GM19455 (cell line): Measurements from ENCODE around the gene S100A3.

Experiments used
- ATAC-seq: cut with Tn5 transposase; IDR thresholded peaks from one replicate; pipeline ENCODE4 v1.9.1; 2021; ENCODE audit not compliant: unreplicated experiment

Gene S100A3

GRCh38 chr1:153513666-153514065 is 35.4 kb downstream of the S100A3 start:
- no peak for ATAC-seq

GRCh38 chr1:153513023-153513422 is 36.0 kb downstream of the S100A3 start:
- ATAC-seq: no peak

GRCh38 chr1:153510984-153511410 is 38.1 kb downstream of the S100A3 start:
- no peak for ATAC-seq

- no peak for ATAC-seq
Measured at GRCh38 chr1:153509729-153510354, 39.2 kb downstream of the S100A3 start.

GRCh38 chr1:153509036-153509435 is 40.0 kb downstream of the S100A3 start:
- ATAC-seq: no peak

- ATAC-seq: no peak
Measured at GRCh38 chr1:153507926-153508583, 41.0 kb downstream of the S100A3 start.

- ATAC-seq: no peak
Measured at GRCh38 chr1:153506831-153507413, 42.1 kb downstream of the S100A3 start.

GRCh38 chr1:153506386-153506785 is 42.7 kb downstream of the S100A3 start:
- no peak for ATAC-seq

GRCh38 chr1:153505576-153505975 is 43.5 kb downstream of the S100A3 start:
- no peak for ATAC-seq

GRCh38 chr1:153503766-153504165 is 45.3 kb downstream of the S100A3 start:
- ATAC-seq: no peak

GRCh38 chr1:153498746-153499145 is 50.3 kb downstream of the S100A3 start:
- ATAC-seq: no peak
